HG02759 (cell line): ENCODE measurements around the gene FRMD4A.

Experiments used
- ATAC-seq: cut with Tn5 transposase; IDR thresholded peaks from one replicate; pipeline ENCODE4 v1.9.1; 2021; ENCODE audit warnings: mild to moderate bottlenecking, moderate library complexity; ENCODE audit not compliant: unreplicated experiment

The FRMD4A gene

DNA sequence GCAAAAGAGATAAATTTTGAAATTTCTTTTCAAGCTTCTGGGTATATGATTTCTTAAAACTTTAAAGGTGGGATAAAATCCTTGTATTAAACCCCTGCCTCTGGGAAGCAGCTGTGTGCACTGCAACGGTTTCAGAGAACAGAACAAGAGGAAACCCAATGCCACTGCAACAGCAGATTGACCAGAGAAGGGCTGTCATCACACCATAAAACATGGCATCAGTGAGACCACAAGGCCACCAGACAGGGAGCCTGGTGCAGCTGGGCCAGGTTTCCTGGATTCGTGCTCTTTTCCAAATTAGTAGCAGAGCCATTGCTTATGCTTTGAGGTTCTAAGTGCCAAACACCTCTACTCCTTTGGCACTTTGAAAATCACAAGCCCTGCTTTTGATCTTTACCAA, 591.5 kb downstream of the FRMD4A start:
- no peak for ATAC-seq

DNA sequence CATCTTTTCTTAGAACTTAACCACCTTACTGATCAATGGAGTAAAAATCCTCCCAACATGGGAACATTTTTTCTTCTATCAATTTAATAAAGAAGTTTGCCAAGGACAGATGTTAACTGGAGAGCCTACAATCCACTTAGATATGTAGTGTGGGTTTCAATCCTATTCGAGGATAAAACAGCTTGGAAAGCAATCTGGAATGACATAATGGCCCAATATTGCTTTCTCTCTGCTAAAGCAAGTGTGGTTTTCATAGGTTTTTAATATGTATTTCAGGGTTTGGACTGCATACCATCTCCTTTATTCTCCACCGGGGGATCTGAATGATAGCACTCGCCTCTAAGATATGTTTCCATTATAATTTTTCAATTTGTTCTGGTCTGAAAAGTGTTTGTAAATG, 594.2 kb downstream of the FRMD4A start:
- ATAC-seq: no peak

DNA sequence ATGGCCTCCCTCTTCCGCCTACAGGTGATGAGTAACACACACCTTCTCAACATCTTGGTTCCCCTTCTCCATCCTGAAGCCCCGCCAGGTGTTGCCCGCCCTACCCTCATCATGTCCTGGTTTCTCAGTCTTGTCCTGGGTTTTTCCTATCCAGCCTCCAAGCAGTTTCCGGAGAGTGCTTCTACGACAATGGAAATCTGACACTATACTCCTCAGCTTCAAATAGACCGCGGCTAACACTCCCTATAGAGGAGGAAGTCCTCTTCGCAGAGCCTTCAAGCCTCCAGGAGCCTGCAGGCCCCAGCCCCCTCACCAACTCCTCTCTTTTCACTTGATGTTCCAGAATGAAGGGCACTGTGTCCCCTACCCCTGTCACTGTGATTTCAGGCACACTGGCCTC, 596.6 kb downstream of the FRMD4A start:
- no peak for ATAC-seq

DNA sequence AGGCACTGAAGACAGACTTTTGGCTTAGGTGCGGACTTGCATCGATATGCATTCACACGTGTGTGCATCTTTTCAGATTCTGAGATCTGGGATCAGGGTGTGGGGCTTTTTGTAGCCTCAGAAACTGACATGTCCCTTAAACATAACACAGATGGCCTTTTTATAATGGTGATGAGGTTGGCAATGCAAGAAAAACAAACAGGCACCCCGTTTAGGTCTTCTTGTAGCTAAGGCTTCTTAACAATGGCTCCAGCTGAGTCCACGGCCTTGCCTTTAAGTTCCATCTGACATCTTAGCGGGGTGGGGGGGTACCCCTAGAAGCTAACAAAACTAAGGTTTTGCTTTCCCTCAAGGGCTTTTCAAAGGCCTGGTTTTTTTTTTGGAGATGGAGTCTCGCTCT, 597.7 kb downstream of the FRMD4A start:
- ATAC-seq: no peak

DNA sequence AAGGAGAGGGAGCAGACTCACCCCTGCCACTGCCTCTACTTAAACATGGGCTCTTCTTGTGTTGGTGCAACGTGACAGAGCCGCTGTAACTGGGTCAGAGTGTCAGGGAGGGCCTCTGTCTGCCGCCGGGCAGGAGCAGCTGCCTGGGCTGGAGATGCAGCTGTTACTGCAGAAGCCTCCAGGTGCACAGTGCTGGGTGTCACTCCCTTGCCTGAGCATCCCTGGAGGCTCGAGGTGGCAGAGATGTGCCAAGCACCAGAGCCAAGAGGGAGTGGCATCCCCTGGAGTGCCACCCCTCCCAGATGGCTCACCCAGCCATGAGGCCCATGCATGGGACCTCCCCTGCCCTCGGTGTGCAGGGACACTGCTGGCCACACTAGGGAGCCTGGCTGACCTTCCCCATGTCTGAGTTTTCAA, 598.3 kb downstream of the FRMD4A start:
- ATAC-seq: no peak

DNA sequence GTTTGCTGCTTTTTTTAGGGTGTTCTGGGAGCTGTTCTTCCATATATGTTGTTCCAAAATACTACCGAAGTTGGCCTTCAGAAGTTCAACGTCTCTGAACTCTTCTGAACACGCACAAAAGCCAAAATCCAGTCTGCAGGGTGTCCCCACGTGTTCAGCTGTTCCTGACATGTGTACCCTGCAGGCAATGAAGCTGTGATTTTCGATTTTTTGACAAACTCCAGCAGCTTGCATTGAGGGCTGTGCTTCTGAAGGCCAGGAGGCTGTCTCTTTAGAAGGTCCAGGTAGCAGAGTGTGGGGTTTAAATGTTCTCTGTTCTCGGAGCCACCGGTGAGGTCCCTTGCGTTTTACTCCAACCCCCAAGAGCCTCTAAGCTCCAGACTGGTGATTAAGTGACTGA, 598.9 kb downstream of the FRMD4A start:
- ATAC-seq: no peak

DNA sequence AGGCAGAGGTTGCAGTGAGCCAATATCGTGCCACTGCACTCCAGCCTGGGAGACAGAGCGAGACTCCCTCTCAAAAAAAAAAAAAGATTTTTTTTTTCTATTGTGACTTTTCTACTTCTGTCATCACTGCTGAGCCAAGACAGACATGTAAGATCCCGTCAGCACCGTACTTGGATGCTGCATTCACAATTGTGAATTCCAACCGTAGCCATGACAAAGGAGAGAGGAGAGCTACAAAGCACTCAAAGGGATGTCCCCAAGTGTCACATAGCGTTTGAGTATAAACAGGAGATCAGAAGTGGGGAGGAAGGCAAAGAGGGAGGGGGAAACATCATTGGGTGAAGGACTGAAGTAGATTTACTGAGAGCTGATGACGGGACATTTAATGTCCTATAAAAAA, 599.8 kb downstream of the FRMD4A start:
- ATAC-seq: no peak

DNA sequence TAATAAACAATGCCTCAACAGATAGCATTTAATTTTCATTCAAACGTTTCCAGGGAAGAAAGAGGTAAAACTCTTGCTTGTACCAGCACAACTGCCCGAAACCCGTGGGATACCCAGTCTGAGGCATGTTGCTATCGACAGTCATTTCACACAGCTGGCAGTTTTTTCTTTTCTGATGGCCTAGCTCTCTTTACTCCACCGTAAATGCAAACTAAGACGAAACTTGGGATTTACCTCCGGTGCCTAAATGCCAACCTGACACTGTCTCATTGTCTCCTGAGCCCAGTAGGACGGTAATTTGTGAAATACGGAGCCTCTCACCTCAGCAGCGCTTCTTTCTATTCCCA, 600.4 kb downstream of the FRMD4A start:
- no peak for ATAC-seq

DNA sequence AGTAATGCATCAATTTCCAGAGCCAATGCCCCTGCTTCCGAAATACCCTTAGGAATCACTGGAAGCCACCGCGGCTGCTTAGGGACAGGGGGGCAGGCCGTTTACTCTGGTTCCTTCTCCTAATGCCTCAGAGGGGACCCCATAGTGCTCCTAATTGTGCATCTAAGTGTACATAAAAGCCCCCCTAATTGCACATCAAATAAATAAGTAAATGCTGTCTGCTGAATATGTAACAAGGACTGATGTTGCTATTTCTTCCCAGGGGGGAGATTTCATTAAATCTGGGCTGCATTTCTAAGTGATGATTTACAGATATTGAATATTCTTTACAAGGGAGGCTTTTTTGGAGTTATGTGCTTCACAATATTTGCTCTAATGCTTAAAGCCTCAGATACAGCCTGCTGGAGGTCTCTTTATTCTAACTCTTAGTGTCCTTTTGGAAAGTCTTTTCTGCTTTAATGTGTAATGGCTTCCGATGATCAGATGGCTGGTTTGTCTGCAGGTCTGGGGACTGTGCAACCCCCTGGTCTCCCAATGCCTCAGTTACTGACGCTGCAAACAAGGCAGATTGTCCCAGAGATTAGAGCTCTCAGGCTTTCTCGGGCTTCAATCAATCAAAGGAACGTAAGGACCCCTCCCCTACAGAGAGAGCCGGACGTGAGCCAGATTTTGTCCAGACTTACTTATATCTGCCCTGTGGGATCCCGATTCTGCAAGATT, 601.0 kb downstream of the FRMD4A start:
- no peak for ATAC-seq

DNA sequence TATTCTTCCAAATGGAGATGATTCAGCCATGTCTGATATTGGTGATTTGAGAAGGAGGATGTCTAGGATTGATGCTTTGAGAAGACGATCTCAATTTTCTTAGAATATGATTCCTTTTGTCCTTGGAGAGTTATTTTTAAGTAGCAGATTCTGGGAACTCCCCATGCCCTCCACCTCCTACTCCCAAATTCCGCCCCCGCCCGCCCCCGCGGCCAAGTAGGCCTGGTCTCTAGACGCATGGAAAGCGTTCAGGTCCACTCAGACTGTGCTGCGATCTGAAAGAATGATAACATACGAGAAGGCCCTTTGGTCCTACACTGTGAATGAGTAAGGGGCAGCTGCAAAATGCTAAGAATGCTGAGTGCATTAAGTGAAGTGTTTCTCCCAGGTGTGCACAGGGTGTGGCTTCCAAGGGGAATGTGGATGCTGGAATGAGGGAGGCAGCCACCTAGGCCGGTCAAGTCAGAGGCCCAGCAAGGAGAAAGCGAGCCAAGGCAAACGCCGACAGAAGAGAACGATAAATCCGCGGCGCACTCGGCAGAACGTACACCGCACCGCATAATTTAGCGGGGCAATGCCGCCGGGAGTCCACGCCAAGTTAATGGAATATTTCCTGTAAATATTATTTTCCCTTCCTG, 601.7 kb downstream of the FRMD4A start:
- ATAC-seq: no peak

DNA sequence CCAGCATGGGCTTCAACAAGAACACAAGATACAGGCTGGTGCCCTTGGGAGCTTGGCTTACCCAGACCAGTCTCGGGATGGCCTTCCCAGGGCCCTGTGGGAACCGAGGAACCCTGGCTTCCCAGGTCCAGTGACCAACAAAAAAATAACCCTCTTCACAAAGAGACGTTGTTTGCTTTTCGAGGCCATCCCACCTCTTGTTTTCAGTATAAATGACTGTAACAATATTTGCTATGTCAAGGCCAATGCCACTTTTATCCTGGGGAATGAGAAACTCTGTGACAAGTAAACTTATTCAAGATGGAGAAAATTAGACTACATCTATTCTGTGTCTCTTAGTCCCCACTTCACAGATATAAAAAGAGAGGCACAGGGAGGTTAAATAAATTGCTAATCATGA, 605.1 kb downstream of the FRMD4A start:
- no peak for ATAC-seq

DNA sequence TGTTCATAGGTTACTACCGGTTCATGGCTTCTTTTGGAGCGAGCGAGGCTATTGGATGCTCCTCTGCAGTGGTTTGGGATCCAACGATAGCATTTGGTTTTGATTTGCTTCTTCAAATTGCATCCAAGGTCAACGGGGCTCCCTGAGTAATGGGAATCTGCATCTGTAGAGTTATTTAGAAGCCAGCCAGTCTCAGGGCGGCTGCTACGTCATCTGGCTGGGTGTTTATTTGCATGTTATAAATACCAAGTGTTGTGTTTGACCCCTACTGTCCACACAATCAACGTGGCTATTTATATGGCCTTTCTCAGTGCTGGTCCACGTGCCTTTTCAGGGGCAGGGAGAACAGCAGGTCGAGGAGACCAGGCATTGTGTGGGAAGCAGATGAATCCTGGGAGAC, 606.2 kb downstream of the FRMD4A start:
- no peak for ATAC-seq

DNA sequence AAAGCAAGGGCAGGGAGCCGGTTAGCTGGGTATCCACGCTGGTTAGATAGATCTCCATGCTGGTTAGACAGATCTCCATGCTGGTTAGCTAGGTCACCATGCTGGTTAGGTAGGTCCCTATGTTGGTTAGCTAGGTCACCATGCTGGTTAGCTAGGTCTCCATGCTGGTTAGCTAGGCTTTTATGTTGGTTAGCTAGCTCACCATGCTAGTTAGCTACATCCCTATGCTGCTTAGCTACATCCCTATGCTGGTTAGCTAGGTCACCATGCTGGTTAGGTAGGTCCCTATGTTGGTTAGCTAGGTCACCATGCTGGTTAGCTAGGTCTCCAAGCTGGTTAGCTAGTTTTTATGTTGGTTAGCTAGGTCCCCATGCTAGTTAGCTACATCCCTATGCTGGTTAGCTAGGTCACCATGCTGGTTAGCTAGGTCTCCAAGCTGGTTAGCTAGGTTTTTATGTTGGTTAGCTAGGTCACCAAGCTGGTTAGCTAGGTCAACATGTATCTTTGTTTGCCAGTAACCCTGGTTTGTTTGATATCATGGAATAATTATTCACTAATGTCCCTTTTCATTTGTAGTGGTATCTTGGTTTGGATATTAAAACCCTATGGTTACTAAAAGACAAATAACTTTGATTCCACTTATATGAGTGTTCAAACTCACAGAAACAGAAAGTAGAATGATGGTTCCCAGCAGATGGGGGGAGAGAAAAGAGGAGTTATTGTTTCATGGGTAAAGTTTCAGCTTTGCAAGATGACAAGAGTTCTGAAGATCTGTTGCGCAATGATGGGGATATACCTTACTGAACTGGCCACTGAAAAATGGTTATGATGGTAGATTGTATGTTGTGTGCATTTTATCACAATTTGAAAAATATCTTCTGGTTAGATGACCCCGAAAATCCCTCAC, 607.7 kb downstream of the FRMD4A start:
- no peak for ATAC-seq

DNA sequence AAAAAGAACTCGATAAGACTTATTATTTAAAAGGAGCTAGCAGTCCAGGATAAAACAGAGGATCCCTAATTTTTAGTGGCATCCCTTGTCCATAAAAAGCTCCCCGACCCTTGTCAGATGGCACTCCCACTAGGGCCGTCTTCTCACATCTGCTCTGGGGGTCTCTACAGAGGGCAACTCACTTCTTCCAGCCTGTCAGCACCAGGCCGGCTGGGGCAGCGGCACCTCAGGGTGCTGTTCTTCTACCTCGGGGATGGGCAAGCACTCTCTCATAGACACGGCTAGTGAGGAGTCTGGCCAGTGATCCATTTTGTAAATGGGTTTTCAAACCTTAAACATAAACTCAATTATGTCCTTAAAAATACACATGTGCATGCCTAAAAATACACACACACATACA, 609.2 kb downstream of the FRMD4A start:
- no peak for ATAC-seq

DNA sequence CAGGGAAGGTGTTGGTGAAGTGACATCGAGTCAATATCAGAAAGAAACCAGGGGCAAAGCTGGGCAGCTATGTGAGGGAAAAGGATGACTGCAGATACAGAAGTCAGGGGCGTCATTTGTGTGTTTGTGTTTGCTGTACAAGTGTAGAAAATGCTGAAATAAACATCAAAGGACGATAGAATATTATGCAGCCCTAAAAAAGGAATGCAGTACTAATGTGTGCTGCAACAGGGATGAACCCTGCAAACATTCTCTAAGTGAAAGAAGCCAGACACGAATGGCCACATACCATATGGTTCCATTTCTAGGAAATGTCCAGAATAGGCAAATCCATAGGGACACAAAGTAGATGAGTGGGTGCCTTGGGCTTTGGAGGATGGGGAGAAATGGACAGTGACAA, 610.0 kb downstream of the FRMD4A start:
- no peak for ATAC-seq

DNA sequence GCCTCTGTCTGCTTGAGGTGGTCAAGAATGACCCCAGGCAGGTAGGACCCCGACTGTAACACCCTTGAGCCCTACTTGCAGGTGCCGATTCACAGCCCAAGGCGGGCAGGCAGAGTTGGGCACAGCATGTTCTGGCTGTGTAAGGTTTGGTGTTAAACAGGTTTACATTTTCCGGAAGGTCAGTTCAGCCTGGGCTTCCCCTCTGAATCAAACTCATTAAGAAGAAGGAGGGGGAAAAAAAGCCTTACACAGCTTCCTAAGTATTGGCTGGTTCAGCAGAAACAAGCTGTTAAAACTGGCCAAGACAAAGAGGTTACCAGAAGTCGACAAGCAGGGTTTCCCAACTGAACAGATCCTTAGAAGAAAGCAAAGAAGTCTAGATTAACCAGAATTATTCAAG, 611.3 kb downstream of the FRMD4A start:
- no peak for ATAC-seq

DNA sequence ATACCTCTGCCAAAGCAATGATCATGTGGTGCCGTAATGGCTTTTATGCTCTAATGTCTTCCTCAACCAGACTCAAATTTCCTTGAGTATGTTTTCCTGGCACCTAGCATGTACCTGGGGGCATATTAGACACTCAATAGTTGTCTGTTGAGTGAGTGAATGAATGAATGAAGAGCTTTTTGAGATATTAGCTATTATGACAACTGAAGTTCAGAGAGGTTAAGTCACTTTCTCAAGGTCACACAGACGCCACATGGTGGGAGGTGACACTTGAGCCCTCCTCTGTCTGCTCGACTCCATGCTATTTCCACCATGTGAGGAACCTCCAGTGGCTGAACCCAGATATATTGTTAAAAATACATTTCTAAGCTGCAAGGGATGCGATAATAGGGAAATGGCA, 611.9 kb downstream of the FRMD4A start:
- ATAC-seq: no peak

DNA sequence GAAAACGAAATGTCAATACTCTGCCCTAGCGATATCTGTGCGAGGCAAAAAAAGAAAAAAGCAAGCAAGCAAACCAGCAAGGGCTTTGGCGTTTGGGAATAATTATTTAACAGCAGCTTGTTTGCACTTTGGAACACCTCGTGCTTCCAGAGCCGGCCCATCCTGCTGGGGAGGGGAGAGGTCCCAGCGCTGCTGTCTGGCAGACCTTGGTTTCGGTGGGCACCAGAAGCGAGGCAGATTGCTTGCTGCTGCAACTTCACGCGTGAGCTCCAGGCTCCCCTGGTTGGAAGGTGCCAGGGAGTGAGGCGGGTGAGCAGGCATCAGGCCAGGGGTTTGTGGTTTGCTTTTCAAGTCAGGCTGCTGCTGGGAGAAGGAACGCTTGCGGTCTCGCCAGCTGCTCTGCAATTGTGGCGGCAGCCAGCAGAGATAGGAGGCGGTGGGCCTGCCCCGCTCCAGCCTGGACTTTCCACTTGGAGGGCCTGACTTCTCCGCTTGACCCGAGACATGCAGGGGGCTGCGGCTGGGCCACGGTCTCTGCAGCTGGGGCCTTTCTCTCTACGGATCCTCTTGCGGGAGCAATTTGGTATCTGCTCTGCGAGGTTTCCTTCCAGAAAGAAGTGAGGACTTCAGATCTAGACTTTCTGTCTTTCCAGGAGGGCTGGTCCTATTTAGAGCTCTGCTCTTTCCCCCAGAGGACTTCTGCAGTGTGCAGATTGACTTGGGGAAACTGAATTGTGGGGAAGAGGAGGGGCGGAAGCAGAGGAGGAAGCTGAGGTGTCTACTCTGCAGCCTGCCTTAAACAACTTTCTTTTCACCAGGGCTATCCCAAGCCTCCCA, 612.6 kb downstream of the FRMD4A start:
- peak; percentile 52 for ATAC-seq

DNA sequence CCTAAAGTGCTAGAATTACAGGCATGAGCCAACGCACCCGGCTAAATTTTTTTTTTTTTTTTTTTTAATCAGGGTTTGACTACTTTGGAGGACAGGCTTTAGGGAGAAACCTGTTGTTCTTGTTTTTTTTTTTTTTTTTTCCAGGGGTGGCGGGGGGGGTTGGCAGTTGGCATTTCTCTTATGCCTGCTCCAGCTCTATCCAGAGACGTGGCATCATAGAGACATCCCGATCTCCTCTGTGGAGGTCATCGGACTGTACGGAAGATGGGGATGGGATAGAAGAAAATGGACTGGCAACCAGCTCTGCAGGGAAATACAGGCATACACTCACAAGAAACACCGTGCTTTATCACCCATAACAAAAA, 613.2 kb downstream of the FRMD4A start:
- no peak for ATAC-seq

DNA sequence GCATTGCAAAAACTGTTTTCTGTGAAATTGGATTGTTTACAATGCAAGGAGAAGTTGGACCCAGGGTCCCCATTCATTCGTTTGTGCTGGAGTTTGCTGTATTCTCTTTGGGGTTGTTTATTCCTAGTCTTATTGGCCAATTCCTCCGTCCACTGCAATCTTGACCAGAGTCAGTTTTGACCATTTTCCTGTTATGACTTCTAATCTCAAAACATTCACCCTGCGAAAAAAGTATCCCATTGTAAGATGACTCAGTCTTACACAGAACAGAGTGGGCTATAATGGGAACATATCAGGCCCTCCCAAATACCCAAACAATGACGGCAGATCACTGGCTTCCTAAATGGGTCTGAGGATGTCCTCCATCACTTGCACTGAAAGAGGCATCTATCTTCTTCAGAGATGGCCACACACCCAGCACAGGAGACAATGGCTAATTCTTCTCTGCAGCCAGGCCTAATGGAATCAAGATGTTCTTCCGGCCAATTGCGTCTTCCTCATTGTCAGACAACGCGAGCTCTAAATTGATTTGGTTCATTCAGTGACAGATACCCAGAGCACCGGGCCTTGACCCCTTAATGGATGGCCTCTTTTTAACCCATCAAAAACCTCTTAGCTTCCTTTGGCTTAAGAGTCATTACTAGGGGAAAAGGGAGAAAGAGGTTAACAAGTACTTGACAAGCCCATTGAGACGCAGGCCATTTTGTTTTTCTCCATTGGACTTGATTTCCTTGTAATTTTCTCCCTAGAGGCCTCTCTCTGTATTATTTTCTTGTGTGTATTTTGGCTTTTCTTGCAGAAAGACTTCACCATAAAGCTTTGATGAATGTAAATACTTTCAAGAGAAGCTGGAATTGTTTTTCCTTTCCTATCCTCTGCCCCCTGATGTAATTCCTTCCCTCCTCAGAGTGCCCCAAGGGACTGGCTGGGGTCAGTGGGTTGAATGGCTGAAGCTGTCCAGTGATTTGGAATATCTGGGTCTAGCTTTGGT, 614.3 kb downstream of the FRMD4A start:
- no peak for ATAC-seq
